Spleen (tissue), 11 donors: Measurements from ENCODE around the gene ZNF230. TPM values are rescaled to one million over a fixed set of nuclear protein-coding genes. Genes with fewer than 3 reads are reported as not detected.

ENCODE experiments used
- DNase-seq: peaks from one replicate; pipeline ENCODE4 v3.0.0-alpha.2; 2020
- H3K27ac ChIP-seq, 8 donors: fragments of 200-600 bp; sonication (generic) in 7 of 8; 1 replicate in 4 of 8; 2 replicates in 4 of 8; pipeline versions ENCODE4 v1.5.0 to v1.8.0; 2016 to 2021; ENCODE audit warnings: inconsistent platforms in 4 of 8, mild to moderate bottlenecking in 4 of 8, moderate library complexity in 1 of 8
- H3K27me3 ChIP-seq, 7 donors: fragments of 200-600 bp; sonication (generic) in 6 of 7; replicated peaks in 1 of 7; 1 replicate in 4 of 7; 2 replicates in 3 of 7; pipeline versions ENCODE4 v1.5.0 to v1.8.0; 2016 to 2021; ENCODE audit warnings: inconsistent platforms in 3 of 7, mild to moderate bottlenecking in 1 of 7
- H3K36me3 ChIP-seq, 6 donors: fragments of 200-600 bp; sonication (generic) in 5 of 6; 1 replicate in 4 of 6; 2 replicates in 2 of 6; pipeline versions ENCODE4 v1.5.0 to v1.8.0; 2016 to 2021; ENCODE audit warnings: inconsistent platforms in 2 of 6
- H3K4me1 ChIP-seq, 6 donors: fragments of 200-600 bp; sonication (generic) in 5 of 6; 1 replicate in 3 of 6; 2 replicates in 3 of 6; pipeline versions ENCODE4 v1.5.0 to v1.8.0; 2016 to 2021; ENCODE audit warnings: inconsistent platforms in 3 of 6
- H3K4me3 ChIP-seq, 8 donors: fragments of 200-600 bp; sonication (generic) in 7 of 8; 1 replicate in 4 of 8; 2 replicates in 4 of 8; pipeline versions ENCODE4 v1.5.0 to v1.8.0; 2016 to 2021; ENCODE audit warnings: inconsistent platforms in 4 of 8, mild to moderate bottlenecking in 4 of 8, moderate library complexity in 2 of 8
- H3K9me3 ChIP-seq, 8 donors: fragments of 200-600 bp; sonication (generic) in 7 of 8; 1 replicate in 4 of 8; 2 replicates in 4 of 8; pipeline versions ENCODE4 v1.5.0 to v1.8.0; 2016 to 2021; ENCODE audit warnings: inconsistent platforms in 4 of 8
- CTCF ChIP-seq, 11 experiments: fragments of 200-600 bp in 7 of 11; fragments of 450-650 bp in 4 of 11; sonication (generic) in 4 of 11; IDR thresholded peaks in 8 of 11; conservative IDR thresholded peaks in 3 of 11; 1 replicate in 7 of 11; 2 replicates in 4 of 11; pipeline versions ENCODE4 v1.4.0 to v1.8.0; 2016 to 2021; ENCODE audit warnings: antibody characterized with exemption in 11 of 11, inconsistent platforms in 4 of 11, mild to moderate bottlenecking in 1 of 11
- POLR2A ChIP-seq, 3 donors: fragments of 450-650 bp; IDR thresholded peaks; one replicate each; pipeline ENCODE4 v1.5.1; 2017; ENCODE audit warnings: antibody characterized with exemption in 3 of 3, mild to moderate bottlenecking in 1 of 3
- POLR2AphosphoS5 ChIP-seq, 3 donors: sonication (generic); formaldehyde crosslinking; IDR thresholded peaks; one replicate each; pipeline ENCODE4 v1.5.1; 2017; ENCODE audit warnings: antibody characterized with exemption in 3 of 3
- WGBS, 5 donors: extraction: QIAGEN DNeasy Blood & Tissue Kit in 3 of 5; methylation state at CpG; one replicate each; pipeline versions ENCODE4 v1.1.5 to v1.1.7; 2013 to 2018; 5-methylcytosine and 5-hydroxymethylcytosine counted together
- intact Hi-C: fragments of 100-400 bp; cut with DNase I; formaldehyde crosslinking; loops from one replicate; pipeline ENCODE4 v1.15.0; 2023; ENCODE audit warnings: low total_unique reads
- polyA plus RNA-seq, 3 donors: library from polyadenylated mRNA; stranded (reverse); fragments of 200-250 nt; gene quantifications; one replicate each; pipeline ENCODE4 v1.2.1, GENCODE V29; 2013
- small RNA-seq, 4 donors: library from RNA; depleted of rRNA; stranded (forward); fragments of <200 nt; gene quantifications; one replicate each; pipeline ENCODE3, GENCODE V24; 2016
- total RNA-seq, 7 donors: library from RNA; depleted of rRNA in 3 of 7; stranded (reverse); fragments of >200 nt in 3 of 7; fragmentation: NEBNext Ultra II Directional in 4 of 7; extraction: Animal tissue kit (Norgen Biotek cat#: 25700) in 4 of 7; gene quantifications; one replicate each; pipeline versions ENCODE4 v1.1.0 to v1.2.1, GENCODE V29; 2016 to 2021
- donor health status: healthy with polysubstance abuse.
- donor health status: DM: no; HTN: no; CAD: no; lungs with moderate emphysema.
- donor health status: DM: no; HTN: no; CAD: no.
- donor health status: Bipolar disorder and iron deficiency.
- donor health status: healthy.
- donor health status: DM: no; HTN: no; CAD: no.
- donor health status: DM: yes; HTN: yes; CAD: no.

Gene ZNF230
- total and polyA plus RNA-seq, 10 donors = 2.4 to 15.2 (median 8.2) TPM

- no peak for TF ChIP-seq POLR2AphosphoS5 (IDR thresholded peaks at IDR 0.05)
- no peak for TF ChIP-seq POLR2A (IDR thresholded peaks at IDR 0.05)
- TF ChIP-seq CTCF (IDR thresholded peaks at IDR 0.05 in 8 of 11, conservative IDR thresholded peaks at IDR 0.05 in 3 of 11) = no peak
- WGBS, 5 donors = 68 to 88% (median 83%) methylated on average over 2 of the region's 2 CpGs
- Histone ChIP-seq H3K36me3 (peaks cover 0 to 95% (median 65%) of the 10 kb centered on the region in 6 donors), H3K9me3 (peaks cover 0 to 90% (median 44%) of the 10 kb centered on the region in 8 donors), H3K27ac (no peak overlapping the region), H3K27me3 (no peaks in the 10 kb centered on the region), H3K4me1 (no peaks in the 10 kb centered on the region), H3K4me3 (no peak overlapping the region)
- intact Hi-C loops = no loop called here
- DNase-seq = no peak
Measured at GRCh38 chr19:44059229-44059628, 56.5 kb downstream of the ZNF230 start.

- Histone ChIP-seq H3K27me3 (no peaks in the 10 kb centered on the region), H3K4me1 (no peaks in the 10 kb centered on the region), H3K27ac (no peak overlapping the region), H3K4me3 (no peak overlapping the region), H3K36me3 (peaks cover 5 to 99% (median 70%) of the 10 kb centered on the region in 6 donors), H3K9me3 (peaks cover 3 to 91% (median 50%) of the 10 kb centered on the region in 8 donors)
- DNase-seq = no peak
- WGBS, 5 donors = 81 to 91% (median 87%) methylated on average over 1 of the region's 1 CpG
- TF ChIP-seq CTCF (IDR thresholded peaks at IDR 0.05 in 8 of 11, conservative IDR thresholded peaks at IDR 0.05 in 3 of 11) (no peak), POLR2A (IDR thresholded peaks at IDR 0.05) (no peak), POLR2AphosphoS5 (IDR thresholded peaks at IDR 0.05) (no peak)
- intact Hi-C loops = no loop called here
Measured at GRCh38 chr19:44061038-44061437, 58.3 kb downstream of the ZNF230 start.

Small RNA genes within 50 kb of the gene (small RNA-seq; reads per million reads assigned to genes)
- 0 reads per million in 4 donors for gene AC006213.5

Other genes with a start within 250 kb of the ZNF230 start
- 10 to 100 TPM; 30.9 to 65.9 (median 54.6) TPM for gene SMG9, start 248.0 kb upstream of the ZNF230 start, total RNA-seq
- gene SMG9, start 248.0 kb upstream of the ZNF230 start, polyA plus RNA-seq = 10 to 100 TPM; 34.0 to 44.8 (median 44.3) TPM
- gene KCNN4, start 222.0 kb upstream of the ZNF230 start, total RNA-seq = 10 to 100 TPM; 14.3 to 24.2 (median 21.3) TPM
- gene KCNN4, start 222.0 kb upstream of the ZNF230 start, polyA plus RNA-seq = 10 to 100 TPM; 25.3 to 77.6 (median 56.1) TPM
- gene LYPD5, start 200.5 kb upstream of the ZNF230 start, total RNA-seq = 10 to 100 TPM in 2 of 7 donors, 1 to 10 TPM in 5; 4.2 to 48.1 (median 7.4) TPM
- 1 to 10 TPM; 2.1 to 6.6 (median 2.2) TPM for gene LYPD5, start 200.5 kb upstream of the ZNF230 start, polyA plus RNA-seq
- gene ZNF283, start 175.6 kb upstream of the ZNF230 start, total RNA-seq = 10 to 100 TPM in 6 of 7 donors, 1 to 10 TPM in 1; 6.0 to 15.6 (median 11.9) TPM
- gene ZNF283, start 175.6 kb upstream of the ZNF230 start, polyA plus RNA-seq = 1 to 10 TPM; 1.1 to 3.0 (median 1.1) TPM
- gene ZNF404, start 119.0 kb upstream of the ZNF230 start, total RNA-seq = 1 to 10 TPM; 2.5 to 6.0 (median 3.8) TPM
- gene ZNF404, start 119.0 kb upstream of the ZNF230 start, polyA plus RNA-seq = 10 to 100 TPM in 1 of 3 donors, 1 to 10 TPM in 2; 8.2 to 10.3 (median 9.1) TPM
- 10 to 100 TPM; 12.9 to 24.5 (median 16.2) TPM for gene ZNF45, start 67.7 kb upstream of the ZNF230 start, total RNA-seq
- 1 to 10 TPM; 3.9 to 6.1 (median 5.4) TPM for gene ZNF45, start 67.7 kb upstream of the ZNF230 start, polyA plus RNA-seq
- 1 to 10 TPM; 3.4 to 8.7 (median 6.3) TPM for gene ZNF221, start 51.7 kb upstream of the ZNF230 start, total RNA-seq
- under 1 TPM; 0.09 to 0.58 (median 0.29) TPM for gene ZNF221, start 51.7 kb upstream of the ZNF230 start, polyA plus RNA-seq
- 10 to 100 TPM in 5 of 7 donors, 1 to 10 TPM in 2; 9.7 to 18.2 (median 11.8) TPM for gene ZNF155, start 18.8 kb upstream of the ZNF230 start, total RNA-seq
- 1 to 10 TPM; 5.1 to 6.1 (median 5.3) TPM for gene ZNF155, start 18.8 kb upstream of the ZNF230 start, polyA plus RNA-seq
- gene ZNF222, start 22.4 kb downstream of the ZNF230 start, total RNA-seq = 10 to 100 TPM in 1 of 7 donors, 1 to 10 TPM in 6; 4.6 to 12.5 (median 5.8) TPM
- 1 to 10 TPM; 3.4 to 4.8 (median 4.0) TPM for gene ZNF222, start 22.4 kb downstream of the ZNF230 start, polyA plus RNA-seq
- gene ZNF223, start 49.1 kb downstream of the ZNF230 start, total RNA-seq = 1 to 10 TPM; 3.7 to 9.9 (median 6.3) TPM
- gene ZNF223, start 49.1 kb downstream of the ZNF230 start, polyA plus RNA-seq = 1 to 10 TPM; 2.7 to 2.9 (median 2.9) TPM
- gene ZNF284, start 69.2 kb downstream of the ZNF230 start, total RNA-seq = 1 to 10 TPM; 1.8 to 3.8 (median 3.0) TPM
- gene ZNF284, start 69.2 kb downstream of the ZNF230 start, polyA plus RNA-seq = 1 to 10 TPM in 1 of 3 donors, under 1 TPM in 2; 0.59 to 1.3 (median 0.82) TPM
- gene ZNF224, start 91.4 kb downstream of the ZNF230 start, total RNA-seq = 10 to 100 TPM; 39.4 to 61.8 (median 49.8) TPM
- gene ZNF224, start 91.4 kb downstream of the ZNF230 start, polyA plus RNA-seq = 10 to 100 TPM; 15.9 to 26.6 (median 22.6) TPM
- 1 to 10 TPM; 5.0 to 9.4 (median 6.6) TPM for gene ZNF225, start 110.4 kb downstream of the ZNF230 start, total RNA-seq
- 1 to 10 TPM; 1.4 to 2.0 (median 1.7) TPM for gene ZNF225, start 110.4 kb downstream of the ZNF230 start, polyA plus RNA-seq
- gene ZNF234, start 138.6 kb downstream of the ZNF230 start, total RNA-seq = 10 to 100 TPM; 12.2 to 17.6 (median 13.8) TPM
- 1 to 10 TPM; 2.2 to 3.9 (median 2.6) TPM for gene ZNF234, start 138.6 kb downstream of the ZNF230 start, polyA plus RNA-seq
- gene ZNF226, start 162.1 kb downstream of the ZNF230 start, total RNA-seq = 10 to 100 TPM; 21.5 to 40.0 (median 29.3) TPM
- 10 to 100 TPM; 14.4 to 20.9 (median 15.8) TPM for gene ZNF226, start 162.1 kb downstream of the ZNF230 start, polyA plus RNA-seq
- gene ZNF227, start 209.6 kb downstream of the ZNF230 start, total RNA-seq = 10 to 100 TPM; 23.0 to 32.6 (median 30.2) TPM
- gene ZNF227, start 209.6 kb downstream of the ZNF230 start, polyA plus RNA-seq = 1 to 10 TPM; 4.7 to 8.1 (median 5.5) TPM